Measurements from ENCODE around the gene ZNF106. TPM values are rescaled to one million over a fixed set of nuclear protein-coding genes. Genes with fewer than 3 reads are reported as not detected.

ZNF106 gene
- total RNA-seq, 1 experiment from 2014 or later = 28.5 TPM

DNA sequence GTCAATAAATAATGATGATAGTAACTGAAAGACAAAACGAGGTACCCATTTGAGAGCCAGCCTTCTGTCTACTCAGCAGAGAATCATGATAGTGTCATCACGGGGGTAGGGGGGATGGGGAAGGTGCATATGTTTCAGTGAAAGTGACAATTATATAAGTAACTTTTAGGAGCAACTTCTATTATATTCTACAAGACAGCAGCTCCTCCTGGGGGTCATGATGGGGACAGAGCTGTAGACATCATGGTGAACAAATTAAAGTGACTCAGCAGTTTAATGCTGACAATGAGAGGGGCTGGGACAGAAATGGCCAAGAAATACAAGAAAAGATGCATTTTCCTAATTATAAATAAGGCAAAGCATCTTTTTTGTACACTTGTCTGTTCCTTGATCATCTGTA, 119.8 kb downstream of the ZNF106 start:
- peak; percentile 60; the same call in 1 of the 2 replicates for ATAC-seq
- Histone ChIP-seq H3K27ac (ENCODE audit: low read depth, low read length) (no peak overlapping the region), H3K4me2 (ENCODE audit: low read length) (no peak overlapping the region; the same call in 1 of the 2 replicates), H3K27me3 (ENCODE audit: insufficient read depth, low read length) (no peaks in the 10 kb centered on the region), H3K9me2 (ENCODE audit: insufficient read depth) (no peaks in the 10 kb centered on the region), H3K4me1 (ENCODE audit: control insufficient read depth in 1 of 2, insufficient read depth in 2 of 2, low read length in 2 of 2) (peaks cover 3 to 10% of the 10 kb centered on the region in 2 experiments; a peak in 3 of 4 replicates), H4K20me1 (ENCODE audit: insufficient read depth) (no peaks in the 10 kb centered on the region), H3K9me3 (ENCODE audit: control insufficient read depth in 1 of 2, insufficient read depth in 1 of 2, low read depth in 1 of 2, low read length in 2 of 2) (no peaks in the 10 kb centered on the region), H3K79me2 (ENCODE audit: insufficient read depth, low read length) (no peaks in the 10 kb centered on the region), H3K36me3 (ENCODE audit: control insufficient read depth in 1 of 2, insufficient read depth in 2 of 2, low read length in 2 of 2) (no peaks in the 10 kb centered on the region), H3K9ac (ENCODE audit: low read length) (no peak overlapping the region), H3K4me3 (replicated peaks in 1 of 2; ENCODE audit: low read depth in 1 of 2, low read length in 2 of 2) (no peak overlapping the region), H2AFZ (ENCODE audit: low read depth, low read length, poor library complexity, severe bottlenecking) (peak overlapping the region; percentile 5)
- POLR2A ChIA-PET = no interaction called here
- RAD21 ChIA-PET (ENCODE audit: low non-redundant PET in 1 of 2, low total read pairs in 2 of 2, uncharacterized antibody in 2 of 2, unreplicated experiment in 2 of 2) = no interaction called here
- CTCF ChIA-PET = interaction anchor here (1.7 kb wide), 1 partner anchor 14 kb away, joined by 5 read pairs; no protein-coding TSS in a partner anchor
- intact Hi-C loops (cut with micrococcal nuclease) = no loop called here
- TF ChIP-seq CEBPB (IDR thresholded peaks at IDR 0.05; ENCODE audit: low read depth) (no peak), EZH2phosphoT487 (IDR thresholded peaks at IDR 0.05; ENCODE audit: borderline replicate concordance) (no peak), POLR2AphosphoS5 (IDR thresholded peaks at IDR 0.05; ENCODE audit: low read depth, low read length) (no peak), SRF (IDR thresholded peaks at IDR 0.05; ENCODE audit: low read depth) (no peak), JUND (IDR thresholded peaks at IDR 0.05) (no peak), RAD21 (IDR thresholded peaks at IDR 0.05; ENCODE audit: low read depth) (peak; percentile 51)
- TF ChIP-seq, protein P1, sequence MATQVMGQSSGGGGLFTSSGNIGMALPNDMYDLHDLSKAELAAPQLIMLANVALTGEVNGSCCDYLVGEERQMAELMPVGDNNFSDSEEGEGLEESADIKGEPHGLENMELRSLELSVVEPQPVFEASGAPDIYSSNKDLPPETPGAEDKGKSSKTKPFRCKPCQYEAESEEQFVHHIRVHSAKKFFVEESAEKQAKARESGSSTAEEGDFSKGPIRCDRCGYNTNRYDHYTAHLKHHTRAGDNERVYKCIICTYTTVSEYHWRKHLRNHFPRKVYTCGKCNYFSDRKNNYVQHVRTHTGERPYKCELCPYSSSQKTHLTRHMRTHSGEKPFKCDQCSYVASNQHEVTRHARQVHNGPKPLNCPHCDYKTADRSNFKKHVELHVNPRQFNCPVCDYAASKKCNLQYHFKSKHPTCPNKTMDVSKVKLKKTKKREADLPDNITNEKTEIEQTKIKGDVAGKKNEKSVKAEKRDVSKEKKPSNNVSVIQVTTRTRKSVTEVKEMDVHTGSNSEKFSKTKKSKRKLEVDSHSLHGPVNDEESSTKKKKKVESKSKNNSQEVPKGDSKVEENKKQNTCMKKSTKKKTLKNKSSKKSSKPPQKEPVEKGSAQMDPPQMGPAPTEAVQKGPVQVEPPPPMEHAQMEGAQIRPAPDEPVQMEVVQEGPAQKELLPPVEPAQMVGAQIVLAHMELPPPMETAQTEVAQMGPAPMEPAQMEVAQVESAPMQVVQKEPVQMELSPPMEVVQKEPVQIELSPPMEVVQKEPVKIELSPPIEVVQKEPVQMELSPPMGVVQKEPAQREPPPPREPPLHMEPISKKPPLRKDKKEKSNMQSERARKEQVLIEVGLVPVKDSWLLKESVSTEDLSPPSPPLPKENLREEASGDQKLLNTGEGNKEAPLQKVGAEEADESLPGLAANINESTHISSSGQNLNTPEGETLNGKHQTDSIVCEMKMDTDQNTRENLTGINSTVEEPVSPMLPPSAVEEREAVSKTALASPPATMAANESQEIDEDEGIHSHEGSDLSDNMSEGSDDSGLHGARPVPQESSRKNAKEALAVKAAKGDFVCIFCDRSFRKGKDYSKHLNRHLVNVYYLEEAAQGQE (IDR thresholded peaks at IDR 0.05; ENCODE audit: low read depth) = no peak
- TF ChIP-seq, protein P2, sequence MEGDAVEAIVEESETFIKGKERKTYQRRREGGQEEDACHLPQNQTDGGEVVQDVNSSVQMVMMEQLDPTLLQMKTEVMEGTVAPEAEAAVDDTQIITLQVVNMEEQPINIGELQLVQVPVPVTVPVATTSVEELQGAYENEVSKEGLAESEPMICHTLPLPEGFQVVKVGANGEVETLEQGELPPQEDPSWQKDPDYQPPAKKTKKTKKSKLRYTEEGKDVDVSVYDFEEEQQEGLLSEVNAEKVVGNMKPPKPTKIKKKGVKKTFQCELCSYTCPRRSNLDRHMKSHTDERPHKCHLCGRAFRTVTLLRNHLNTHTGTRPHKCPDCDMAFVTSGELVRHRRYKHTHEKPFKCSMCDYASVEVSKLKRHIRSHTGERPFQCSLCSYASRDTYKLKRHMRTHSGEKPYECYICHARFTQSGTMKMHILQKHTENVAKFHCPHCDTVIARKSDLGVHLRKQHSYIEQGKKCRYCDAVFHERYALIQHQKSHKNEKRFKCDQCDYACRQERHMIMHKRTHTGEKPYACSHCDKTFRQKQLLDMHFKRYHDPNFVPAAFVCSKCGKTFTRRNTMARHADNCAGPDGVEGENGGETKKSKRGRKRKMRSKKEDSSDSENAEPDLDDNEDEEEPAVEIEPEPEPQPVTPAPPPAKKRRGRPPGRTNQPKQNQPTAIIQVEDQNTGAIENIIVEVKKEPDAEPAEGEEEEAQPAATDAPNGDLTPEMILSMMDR (IDR thresholded peaks at IDR 0.05 in 2 of 3, conservative IDR thresholded peaks at IDR 0.05 in 1 of 3; ENCODE audit: borderline replicate concordance in 1 of 3, insufficient read depth in 1 of 3, low read depth in 2 of 3, low read length in 2 of 3) = peak; percentile 12 to 37 (median 32); a peak in 3 of 6 replicates
- TF ChIP-seq, protein P3, sequence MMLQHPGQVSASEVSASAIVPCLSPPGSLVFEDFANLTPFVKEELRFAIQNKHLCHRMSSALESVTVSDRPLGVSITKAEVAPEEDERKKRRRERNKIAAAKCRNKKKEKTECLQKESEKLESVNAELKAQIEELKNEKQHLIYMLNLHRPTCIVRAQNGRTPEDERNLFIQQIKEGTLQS (IDR thresholded peaks at IDR 0.05) = no peak
- DNase-seq (ENCODE audit: low read depth, low spot score) = peak; percentile 4
- no TSS peak for BruUV-seq (replicated peaks)
